Small intestine (tissue), 7 donors: ENCODE measurements around the gene PLCL1. TPM values are rescaled to one million over a fixed set of nuclear protein-coding genes. Genes with fewer than 3 reads are reported as not detected.

Experiments used
- DNase-seq, 2 donors: peaks; one replicate each; pipeline versions ENCODE4 v3.0.0 to v3.0.0-alpha.2; 2013
- FAIRE-seq: peaks from 2 replicates; lab custom pipeline; 2012; peaks lifted over from hg19 to GRCh38; lab: Jason Lieb, UNC
- H3K27ac ChIP-seq, 3 donors: one replicate each; pipeline ENCODE4 v1.5.1; 2013; ENCODE audit warnings: low read length in 2 of 3, mild to moderate bottlenecking in 2 of 3, control low read depth in 1 of 3, inconsistent platforms in 1 of 3, low read depth in 1 of 3, moderate library complexity in 1 of 3
- H3K27me3 ChIP-seq, 3 donors: one replicate each; pipeline ENCODE4 v1.6.1; 2013; ENCODE audit warnings: low read length in 3 of 3, inconsistent platforms in 1 of 3; ENCODE audit not compliant: control insufficient read depth in 3 of 3, insufficient read depth in 3 of 3
- H3K36me3 ChIP-seq, 3 donors: one replicate each; pipeline ENCODE4 v1.6.1; 2013; ENCODE audit warnings: low read length in 3 of 3, inconsistent platforms in 1 of 3, low read depth in 1 of 3, mild to moderate bottlenecking in 1 of 3, moderate library complexity in 1 of 3; ENCODE audit not compliant: control insufficient read depth in 3 of 3, insufficient read depth in 2 of 3
- H3K4me1 ChIP-seq, 3 donors: one replicate each; pipeline ENCODE4 v1.6.1; 2013; ENCODE audit warnings: low read length in 2 of 3, inconsistent platforms in 1 of 3, low read depth in 1 of 3, mild to moderate bottlenecking in 1 of 3, moderate library complexity in 1 of 3; ENCODE audit not compliant: control insufficient read depth in 3 of 3, insufficient read depth in 2 of 3
- H3K4me3 ChIP-seq, 3 donors: one replicate each; pipeline ENCODE4 v1.5.1; 2013; ENCODE audit warnings: low read length in 3 of 3, control low read depth in 1 of 3, inconsistent platforms in 1 of 3, low read depth in 1 of 3, mild to moderate bottlenecking in 1 of 3, moderate library complexity in 1 of 3
- H3K9me3 ChIP-seq, 2 donors: one replicate each; pipeline ENCODE4 v1.6.1; 2013; ENCODE audit warnings: low read depth in 1 of 2, low read length in 1 of 2; ENCODE audit not compliant: control insufficient read depth in 2 of 2, insufficient read depth in 1 of 2
- WGBS, 3 donors: extraction: QIAGEN DNeasy Blood & Tissue Kit; methylation state at CpG; one replicate each; pipeline ENCODE4 v1.1.7; 2013; 5-methylcytosine and 5-hydroxymethylcytosine counted together
- polyA plus RNA-seq, 4 donors: library from polyadenylated mRNA; stranded (reverse) in 3 of 4; unstranded in 1 of 4; fragments of 200-250 nt in 3 of 4; fragments of 120-200 nt in 1 of 4; gene quantifications; one replicate each; pipeline versions ENCODE4 v1.2.1 to v1.2.3, GENCODE V29; 2013
- donor health status: healthy with polysubstance abuse.
- donor health status: control.
- donor health status: control.
- donor health status: Bipolar disorder and iron deficiency.
- donor health status: healthy.

The PLCL1 gene
- polyA plus RNA-seq, 4 donors, result 0.58 to 2.3 (median 0.81) TPM; not detected in 1

- WGBS, 3 donors, result 91 to 98% (median 92%) methylated on average over 2 of the region's 2 CpGs
- DNase-seq, result no peak
- Histone ChIP-seq H3K36me3 (no peaks in the 10 kb centered on the region), H3K9me3 (no peaks in the 10 kb centered on the region), H3K4me1 (no peaks in the 10 kb centered on the region), H3K4me3 (no peak overlapping the region), H3K27me3 (no peaks in the 10 kb centered on the region), H3K27ac (no peak overlapping the region)
- FAIRE-seq, result no peak
Measured at GRCh38 chr2:197867033-197867432, 62.6 kb downstream of the PLCL1 start.

- Histone ChIP-seq H3K36me3 (no peaks in the 10 kb centered on the region), H3K4me1 (no peaks in the 10 kb centered on the region), H3K9me3 (no peaks in the 10 kb centered on the region), H3K4me3 (no peak overlapping the region), H3K27me3 (no peaks in the 10 kb centered on the region), H3K27ac (no peak overlapping the region)
- DNase-seq (no peak), FAIRE-seq (no peak)
- 36 to 67% (median 50%) methylated on average over 3 of the region's 3 CpGs for WGBS, 3 donors
Measured at GRCh38 chr2:197867624-197868023, 63.2 kb downstream of the PLCL1 start.

GRCh38 chr2:197868206-197868605 lies 63.8 kb downstream of the PLCL1 start:
- FAIRE-seq, result no peak
- H3K36me3 ChIP-seq, result no peaks in the 10 kb centered on the region
- WGBS, 3 donors, result 71 to 82% (median 75%) methylated on average over 3 of the region's 3 CpGs
- no peaks in the 10 kb centered on the region for H3K9me3 ChIP-seq
- no peak for DNase-seq
- no peaks in the 10 kb centered on the region for H3K27me3 ChIP-seq
- no peaks in the 10 kb centered on the region for H3K4me1 ChIP-seq
- no peak overlapping the region for H3K4me3 ChIP-seq
- H3K27ac ChIP-seq, result no peak overlapping the region

GRCh38 chr2:197869041-197869440 lies 64.6 kb downstream of the PLCL1 start:
- no peaks in the 10 kb centered on the region for H3K9me3 ChIP-seq
- no peaks in the 10 kb centered on the region for H3K36me3 ChIP-seq
- H3K27ac ChIP-seq, result no peak overlapping the region
- no peak overlapping the region for H3K4me3 ChIP-seq
- FAIRE-seq, result no peak
- no peak for DNase-seq
- H3K27me3 ChIP-seq, result no peaks in the 10 kb centered on the region
- WGBS, 3 donors, result 86 to 97% (median 96%) methylated on average over 2 of the region's 2 CpGs
- H3K4me1 ChIP-seq, result no peaks in the 10 kb centered on the region

- H3K9me3 ChIP-seq, result no peaks in the 10 kb centered on the region
- H3K27me3 ChIP-seq, result no peaks in the 10 kb centered on the region
- H3K4me3 ChIP-seq, result no peak overlapping the region
- 63 to 65% (median 64%) methylated on average over 8 of the region's 8 CpGs for WGBS, 3 donors
- no peaks in the 10 kb centered on the region for H3K4me1 ChIP-seq
- DNase-seq, result no peak
- H3K27ac ChIP-seq, result no peak overlapping the region
- no peak for FAIRE-seq
- H3K36me3 ChIP-seq, result no peaks in the 10 kb centered on the region
Measured at GRCh38 chr2:197869501-197870111, 65.2 kb downstream of the PLCL1 start.

GRCh38 chr2:197870137-197870536 lies 65.7 kb downstream of the PLCL1 start:
- no peak overlapping the region for H3K27ac ChIP-seq
- H3K4me3 ChIP-seq, result no peak overlapping the region
- no peak for DNase-seq
- H3K27me3 ChIP-seq, result no peaks in the 10 kb centered on the region
- 76 to 82% (median 78%) methylated on average over 2 of the region's 2 CpGs for WGBS, 3 donors
- H3K9me3 ChIP-seq, result no peaks in the 10 kb centered on the region
- FAIRE-seq, result no peak
- no peaks in the 10 kb centered on the region for H3K36me3 ChIP-seq
- no peaks in the 10 kb centered on the region for H3K4me1 ChIP-seq

- 40 to 68% (median 44%) methylated on average over 3 of the region's 3 CpGs for WGBS, 3 donors
- FAIRE-seq (no peak), DNase-seq (no peak)
- Histone ChIP-seq H3K36me3 (no peaks in the 10 kb centered on the region), H3K27ac (no peak overlapping the region), H3K27me3 (no peaks in the 10 kb centered on the region), H3K4me3 (no peak overlapping the region), H3K4me1 (no peaks in the 10 kb centered on the region), H3K9me3 (no peaks in the 10 kb centered on the region)
Measured at GRCh38 chr2:197871780-197872456, 67.5 kb downstream of the PLCL1 start.

- FAIRE-seq (no peak), DNase-seq (no peak)
- H3K4me3 ChIP-seq, result no peak overlapping the region
- H3K27me3 ChIP-seq, result no peaks in the 10 kb centered on the region
- no peaks in the 10 kb centered on the region for H3K4me1 ChIP-seq
- no peaks in the 10 kb centered on the region for H3K36me3 ChIP-seq
- no peaks in the 10 kb centered on the region for H3K9me3 ChIP-seq
- H3K27ac ChIP-seq, result no peak overlapping the region
- 57 to 62% (median 60%) methylated on average over 4 of the region's 4 CpGs for WGBS, 3 donors
Measured at GRCh38 chr2:197873293-197873701, 68.9 kb downstream of the PLCL1 start.
